Fibroblast of peridontal ligament (primary cell): ENCODE measurements around the gene CNTN3.

Experiments
- DNase-seq: peaks from one replicate; pipeline ENCODE4 v3.0.0-alpha.2; 2010; ENCODE audit errors: extremely low read depth

CNTN3 gene

DNA sequence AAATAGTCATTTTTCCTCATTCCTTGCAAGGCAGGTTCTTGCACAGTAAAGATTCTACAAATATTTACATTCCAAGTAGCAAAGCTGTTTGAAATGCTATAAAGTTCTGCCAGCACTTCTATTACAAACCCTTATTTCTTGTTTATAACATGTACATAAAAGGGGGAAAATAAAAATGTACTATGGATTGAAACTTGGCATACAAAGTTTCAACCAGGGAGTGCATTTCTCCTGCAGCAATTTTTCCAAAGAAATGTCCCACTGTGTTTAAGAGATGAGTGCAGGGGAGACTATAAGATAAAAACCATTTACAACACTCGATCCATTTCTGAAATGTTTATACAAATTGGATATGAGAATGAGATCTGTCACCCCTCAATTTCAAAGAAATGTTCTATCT lies 3.3 kb downstream of the CNTN3 start:
- no peak for DNase-seq

- no peak for DNase-seq
Measured at GRCh38 chr3:74607803-74608202, 6.7 kb downstream of the CNTN3 start.

DNA sequence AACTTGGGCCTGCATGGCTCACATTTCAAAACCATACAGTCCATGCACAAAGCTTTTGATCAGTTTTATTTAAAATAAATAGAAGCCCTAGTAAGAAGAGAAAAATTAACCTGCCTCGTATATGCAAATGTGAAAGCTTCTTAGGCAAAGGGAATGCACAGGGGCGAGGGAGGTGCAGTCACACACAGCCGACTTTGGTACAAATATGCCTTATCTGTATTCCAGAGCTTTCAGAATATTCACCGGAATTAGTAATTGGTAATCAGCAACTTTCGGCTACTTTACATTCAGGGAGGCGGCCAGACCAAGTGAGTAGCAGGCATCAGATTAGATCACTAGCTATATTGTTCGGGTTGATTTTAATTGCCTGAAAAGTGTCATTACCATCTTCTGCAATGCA lies 7.5 kb downstream of the CNTN3 start:
- DNase-seq, result no peak

- no peak for DNase-seq
Measured at GRCh38 chr3:74605437-74605836, 9.0 kb downstream of the CNTN3 start.

DNA sequence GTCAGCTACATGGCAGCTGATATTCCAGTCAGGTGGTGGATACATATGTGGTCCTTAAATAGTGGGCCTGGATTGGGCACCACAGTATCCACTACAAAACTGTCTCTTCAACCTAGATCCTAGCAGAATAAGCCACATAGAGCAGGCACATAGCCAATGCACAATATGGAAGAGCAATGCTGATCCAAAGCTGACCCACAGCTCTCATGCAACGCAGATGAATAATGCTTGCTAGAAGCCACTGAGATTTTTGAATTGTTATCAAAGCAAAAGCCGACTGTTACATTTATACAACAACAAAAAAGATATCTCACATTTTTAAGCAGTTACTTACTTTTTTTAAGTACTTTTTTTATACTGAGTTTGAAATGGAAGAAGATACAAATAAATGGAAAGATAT lies 11.2 kb downstream of the CNTN3 start:
- no peak for DNase-seq

- DNase-seq, result no peak
Measured at GRCh38 chr3:74602471-74602870, 12.0 kb downstream of the CNTN3 start.

- no peak for DNase-seq
Measured at GRCh38 chr3:74601793-74602192, 12.7 kb downstream of the CNTN3 start.

DNA sequence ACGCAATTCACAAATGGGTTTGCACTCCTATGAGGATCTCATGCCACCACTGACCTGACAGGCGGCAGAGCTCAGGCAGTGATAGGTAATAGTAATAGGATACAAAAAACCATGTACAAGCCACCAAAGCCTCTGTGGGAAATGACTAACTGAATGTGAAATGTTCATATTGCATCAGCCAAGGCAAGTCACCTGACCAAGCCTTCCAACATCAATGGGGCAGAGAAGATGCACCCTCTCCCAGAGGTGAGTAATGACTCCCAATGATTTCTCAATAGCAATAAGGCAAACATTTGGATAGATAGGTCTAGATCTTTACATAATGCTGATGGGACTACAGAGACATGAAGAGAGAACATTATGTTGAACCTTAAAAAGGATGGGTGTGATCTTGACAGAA lies 14.9 kb downstream of the CNTN3 start:
- DNase-seq, result no peak

- DNase-seq, result no peak
Measured at GRCh38 chr3:74593152-74593551, 21.3 kb downstream of the CNTN3 start.

- DNase-seq, result peak; percentile 11
Measured at GRCh38 chr3:74592359-74592758, 22.1 kb downstream of the CNTN3 start.

DNA sequence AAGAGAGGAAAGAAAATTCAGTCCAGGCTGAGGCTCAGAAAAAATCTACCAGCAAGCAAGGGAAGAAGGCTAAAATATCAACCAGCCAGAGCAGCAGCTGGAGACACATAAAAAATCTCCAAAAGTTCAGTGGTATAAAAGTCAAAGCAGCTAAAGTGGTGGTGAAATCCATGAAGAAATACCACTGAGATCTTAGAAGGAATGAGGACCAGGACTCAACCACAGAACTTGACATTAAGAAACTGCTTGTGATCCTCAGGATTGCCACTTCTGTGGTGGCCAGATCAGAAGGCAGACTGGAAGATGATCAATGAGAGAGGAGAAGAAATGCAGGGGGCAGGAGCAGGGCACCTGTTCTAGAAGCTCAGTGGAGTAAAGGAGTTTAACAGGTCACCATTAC lies 22.5 kb downstream of the CNTN3 start:
- no peak for DNase-seq

DNA sequence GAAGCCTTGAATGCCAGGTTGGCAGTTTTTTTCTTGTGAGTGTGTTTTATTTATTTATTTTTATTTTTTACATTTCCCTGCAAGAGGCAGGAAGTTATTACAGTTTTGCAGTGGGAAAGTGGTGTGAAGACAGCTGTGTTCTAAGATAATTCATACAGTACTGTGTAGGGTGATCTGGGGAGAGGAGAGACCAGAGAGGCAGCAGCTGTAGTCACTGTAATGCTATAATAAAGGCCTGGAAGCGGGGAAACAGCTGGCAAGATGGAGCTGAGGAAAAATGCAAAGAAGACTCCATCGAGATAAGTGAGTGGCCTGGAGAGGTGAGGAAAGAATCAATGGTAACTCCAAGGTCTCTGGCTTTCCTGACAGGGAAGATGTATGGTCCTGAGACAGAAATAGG lies 23.1 kb downstream of the CNTN3 start:
- DNase-seq, result no peak

DNA sequence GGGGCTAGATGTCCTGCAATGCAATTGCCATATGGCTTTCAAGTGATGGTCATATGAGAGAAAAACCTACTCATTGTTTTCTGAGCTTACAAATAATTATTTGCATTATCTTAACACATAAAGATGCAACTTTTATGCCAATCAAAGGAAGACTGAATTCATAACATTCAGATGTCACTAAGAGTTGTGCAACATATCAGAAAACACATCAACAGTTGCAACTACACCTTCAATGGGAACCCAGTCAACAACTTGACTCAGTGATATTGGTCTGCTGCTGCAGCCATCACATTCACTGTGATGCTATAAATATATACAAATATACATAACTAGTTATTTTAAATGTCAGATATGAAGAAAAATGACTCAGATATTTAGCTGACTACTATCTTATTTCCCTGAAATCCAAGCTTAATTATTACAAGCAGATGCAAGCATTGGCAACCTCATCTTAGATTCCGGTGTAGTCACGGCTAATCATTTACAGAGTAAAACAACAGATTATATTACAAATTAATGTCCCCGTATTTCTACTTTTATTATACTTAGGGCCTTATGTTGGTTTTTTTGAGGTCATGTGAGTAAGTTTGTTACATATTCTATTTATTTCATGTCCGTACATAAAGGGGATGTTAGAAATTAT lies 23.7 kb downstream of the CNTN3 start:
- DNase-seq, result no peak

DNA sequence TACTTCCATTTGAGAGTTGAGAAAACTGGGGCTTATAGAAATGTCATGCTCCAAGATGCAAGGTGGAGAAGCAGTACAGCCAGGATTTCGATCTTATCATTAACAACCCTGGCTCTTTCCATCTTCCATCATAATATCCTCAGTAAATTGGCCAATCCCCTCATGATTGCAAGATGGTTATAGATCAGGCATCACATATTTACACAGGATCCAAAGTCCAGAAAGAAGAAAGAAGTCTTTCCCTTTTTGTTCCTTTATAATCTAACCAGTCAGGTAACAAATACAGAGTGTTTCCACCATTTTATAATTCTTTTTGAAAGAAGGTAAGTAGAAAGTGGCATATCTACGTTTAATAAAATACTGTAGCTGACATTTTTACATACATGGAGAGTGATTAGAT lies 29.7 kb downstream of the CNTN3 start:
- DNase-seq, result no peak

- no peak for DNase-seq
Measured at GRCh38 chr3:74582982-74583381, 31.5 kb downstream of the CNTN3 start.

DNA sequence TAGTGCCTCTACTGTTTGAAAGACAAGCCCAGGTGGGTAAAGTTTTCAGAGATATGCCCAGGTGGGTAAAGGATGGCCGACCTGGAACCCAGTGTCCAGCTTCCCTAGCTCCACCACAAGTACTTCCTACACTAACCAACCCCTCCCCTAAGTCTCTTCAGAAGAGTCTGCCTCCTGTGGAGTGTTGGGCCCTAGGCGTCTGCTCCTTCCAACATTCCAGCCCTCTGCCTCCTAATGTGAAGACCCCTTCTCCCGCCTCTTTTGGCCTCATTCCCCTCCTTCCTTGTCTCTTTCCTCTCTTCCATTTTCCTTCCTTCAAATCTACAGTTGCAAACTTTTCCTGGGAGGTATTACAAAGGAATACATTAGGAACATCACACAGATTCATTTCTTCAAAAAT lies 38.6 kb downstream of the CNTN3 start:
- no peak for DNase-seq

- no peak for DNase-seq
Measured at GRCh38 chr3:74571118-74571517, 43.3 kb downstream of the CNTN3 start.
